Neural progenitor cell (in vitro differentiated cells): ENCODE results near the gene SEC22A.

ENCODE experiments used
- EZH2 ChIP-seq: fragments of 200-600 bp; sonication (generic); IDR thresholded peaks from 2 replicates; pipeline ENCODE4 v1.6.1; 2017; ENCODE audit warnings: antibody characterized with exemption, mild to moderate bottlenecking, moderate library complexity
- TF ChIP-seq, protein P1 (sequence below): fragments of 200-600 bp; sonication (generic); IDR thresholded peaks from 2 replicates; pipeline ENCODE4 v1.5.1; 2017; ENCODE audit warnings: antibody characterized with exemption, mild to moderate bottlenecking

DNA sequence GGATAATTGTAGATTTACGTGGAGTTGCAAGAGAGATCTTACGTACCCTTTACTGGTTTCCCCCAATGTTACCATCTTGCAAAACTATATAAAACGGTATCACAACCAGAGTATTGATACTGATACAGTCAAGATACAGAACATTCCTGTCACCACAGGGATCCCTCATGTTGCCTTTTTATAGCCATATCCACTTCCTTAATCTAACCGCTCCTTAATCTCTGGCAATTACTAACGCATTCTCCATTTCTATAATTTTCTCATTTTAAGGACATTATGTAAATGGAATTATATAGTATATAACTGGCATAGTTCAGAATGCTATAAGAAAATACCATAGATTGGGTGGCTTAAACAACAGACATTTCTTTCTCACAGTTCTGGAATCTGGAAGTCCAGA is 61.1 kb downstream of the SEC22A start:
- TF ChIP-seq, protein P1, sequence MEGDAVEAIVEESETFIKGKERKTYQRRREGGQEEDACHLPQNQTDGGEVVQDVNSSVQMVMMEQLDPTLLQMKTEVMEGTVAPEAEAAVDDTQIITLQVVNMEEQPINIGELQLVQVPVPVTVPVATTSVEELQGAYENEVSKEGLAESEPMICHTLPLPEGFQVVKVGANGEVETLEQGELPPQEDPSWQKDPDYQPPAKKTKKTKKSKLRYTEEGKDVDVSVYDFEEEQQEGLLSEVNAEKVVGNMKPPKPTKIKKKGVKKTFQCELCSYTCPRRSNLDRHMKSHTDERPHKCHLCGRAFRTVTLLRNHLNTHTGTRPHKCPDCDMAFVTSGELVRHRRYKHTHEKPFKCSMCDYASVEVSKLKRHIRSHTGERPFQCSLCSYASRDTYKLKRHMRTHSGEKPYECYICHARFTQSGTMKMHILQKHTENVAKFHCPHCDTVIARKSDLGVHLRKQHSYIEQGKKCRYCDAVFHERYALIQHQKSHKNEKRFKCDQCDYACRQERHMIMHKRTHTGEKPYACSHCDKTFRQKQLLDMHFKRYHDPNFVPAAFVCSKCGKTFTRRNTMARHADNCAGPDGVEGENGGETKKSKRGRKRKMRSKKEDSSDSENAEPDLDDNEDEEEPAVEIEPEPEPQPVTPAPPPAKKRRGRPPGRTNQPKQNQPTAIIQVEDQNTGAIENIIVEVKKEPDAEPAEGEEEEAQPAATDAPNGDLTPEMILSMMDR, result no peak
- TF ChIP-seq EZH2, result no peak
